Progenitor cell of endocrine pancreas (in vitro differentiated cells): ENCODE results near the gene DENND4C. TPM values are rescaled to one million over a fixed set of nuclear protein-coding genes. Genes with fewer than 3 reads are reported as not detected.
A peak's percentile ranks its signal among the peaks of the same experiment; 100 is the strongest.
"Not testable (repeated sequence)": the region's sequence is repeated elsewhere in the genome, so short reads cannot be mapped to it uniquely, and the experiment has no call there.

ENCODE experiments used
- DNase-seq: peaks from one replicate; pipeline ENCODE4 v3.0.0; 2021; ENCODE audit warnings: low spot score; ENCODE audit not compliant: unreplicated experiment
- H3K27ac Mint-ChIP-seq: 2 replicates; pipeline ENCODE4 v1.8.0; 2021; ENCODE audit warnings: mild to moderate bottlenecking, moderate library complexity, mixed read lengths
- H3K27me3 Mint-ChIP-seq: 2 replicates; pipeline ENCODE4 v1.8.0; 2021; ENCODE audit warnings: mixed read lengths
- H3K36me3 Mint-ChIP-seq: 2 replicates; pipeline ENCODE4 v1.8.0; 2022; ENCODE audit warnings: mixed read lengths; ENCODE audit not compliant: insufficient read depth
- H3K4me1 Mint-ChIP-seq: 2 replicates; pipeline ENCODE4 v1.8.0; 2021; ENCODE audit warnings: low read depth, mixed read lengths
- H3K4me3 Mint-ChIP-seq: 2 replicates; pipeline ENCODE4 v1.8.0; 2021; ENCODE audit warnings: low read depth, mild to moderate bottlenecking, moderate library complexity, mixed read lengths
- H3K9me3 Mint-ChIP-seq: 2 replicates; pipeline ENCODE4 v1.8.0; 2021; ENCODE audit warnings: low read depth, mixed read lengths
- total RNA-seq: library from RNA; stranded (reverse); gene quantifications from 2 replicates; pipeline ENCODE4 v1.2.1, GENCODE V29; 2021
- TF ChIP-seq, protein P1 (sequence below): fragments of 200-600 bp; sonication (generic); IDR thresholded peaks from one replicate; pipeline ENCODE4 v1.5.0; 2021; ENCODE audit warnings: antibody characterized with exemption, mild to moderate bottlenecking; ENCODE audit not compliant: unreplicated experiment

Gene DENND4C
- total RNA-seq, 1 donor from 2014 or later: 60.4 TPM

DNA sequence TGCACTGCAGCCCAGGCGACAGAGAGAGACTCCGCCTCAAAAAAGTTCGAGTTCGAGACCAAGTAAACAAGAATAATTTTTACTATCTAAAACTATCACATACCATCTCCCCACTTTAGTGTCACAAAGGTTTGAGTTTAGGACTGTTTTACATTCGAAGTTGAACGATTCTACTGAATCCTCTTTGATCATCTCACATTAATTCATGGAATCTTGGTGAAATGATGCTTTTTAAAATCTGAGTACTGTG lies 150.3 kb downstream of the DENND4C start:
- DNase-seq: no peak
- Mint-ChIP-seq H3K36me3 (peaks cover 29% of the 10 kb centered on the region), H3K4me1 (peaks cover 22% of the 10 kb centered on the region), H3K9me3 (no peaks in the 10 kb centered on the region), H3K27me3 (no peaks in the 10 kb centered on the region), H3K27ac (peak overlapping the region; percentile 100), H3K4me3 (peak overlapping the region; percentile 100)
- TF ChIP-seq, protein P1, sequence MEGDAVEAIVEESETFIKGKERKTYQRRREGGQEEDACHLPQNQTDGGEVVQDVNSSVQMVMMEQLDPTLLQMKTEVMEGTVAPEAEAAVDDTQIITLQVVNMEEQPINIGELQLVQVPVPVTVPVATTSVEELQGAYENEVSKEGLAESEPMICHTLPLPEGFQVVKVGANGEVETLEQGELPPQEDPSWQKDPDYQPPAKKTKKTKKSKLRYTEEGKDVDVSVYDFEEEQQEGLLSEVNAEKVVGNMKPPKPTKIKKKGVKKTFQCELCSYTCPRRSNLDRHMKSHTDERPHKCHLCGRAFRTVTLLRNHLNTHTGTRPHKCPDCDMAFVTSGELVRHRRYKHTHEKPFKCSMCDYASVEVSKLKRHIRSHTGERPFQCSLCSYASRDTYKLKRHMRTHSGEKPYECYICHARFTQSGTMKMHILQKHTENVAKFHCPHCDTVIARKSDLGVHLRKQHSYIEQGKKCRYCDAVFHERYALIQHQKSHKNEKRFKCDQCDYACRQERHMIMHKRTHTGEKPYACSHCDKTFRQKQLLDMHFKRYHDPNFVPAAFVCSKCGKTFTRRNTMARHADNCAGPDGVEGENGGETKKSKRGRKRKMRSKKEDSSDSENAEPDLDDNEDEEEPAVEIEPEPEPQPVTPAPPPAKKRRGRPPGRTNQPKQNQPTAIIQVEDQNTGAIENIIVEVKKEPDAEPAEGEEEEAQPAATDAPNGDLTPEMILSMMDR: no peak

DNA sequence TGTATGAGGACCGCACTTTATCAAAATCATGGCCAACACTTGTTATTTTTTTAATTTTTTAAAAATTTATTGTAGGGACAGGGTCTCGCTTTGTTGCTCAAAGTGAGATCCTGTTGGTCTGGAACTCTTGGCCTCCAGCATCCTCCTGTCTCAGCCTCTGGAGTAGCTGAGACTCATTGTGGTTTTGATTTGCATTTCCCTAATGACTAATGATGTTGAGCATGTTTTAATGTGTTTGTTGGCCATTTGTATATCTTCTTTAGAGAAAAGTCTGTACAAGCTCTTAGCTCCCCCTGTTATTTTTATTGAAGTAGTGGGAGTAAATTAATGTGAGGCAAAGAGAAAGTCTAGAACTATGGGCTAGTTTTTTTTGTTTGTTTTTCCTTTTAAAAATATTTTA lies 151.2 kb downstream of the DENND4C start:
- Mint-ChIP-seq H3K36me3 (peaks cover 22% of the 10 kb centered on the region), H3K9me3 (no peaks in the 10 kb centered on the region), H3K27me3 (no peaks in the 10 kb centered on the region), H3K4me1 (peaks cover 22% of the 10 kb centered on the region), H3K27ac (no peak overlapping the region), H3K4me3 (peak overlapping the region; percentile 100)
- DNase-seq: no peak
- TF ChIP-seq, protein P1: no peak

DNA sequence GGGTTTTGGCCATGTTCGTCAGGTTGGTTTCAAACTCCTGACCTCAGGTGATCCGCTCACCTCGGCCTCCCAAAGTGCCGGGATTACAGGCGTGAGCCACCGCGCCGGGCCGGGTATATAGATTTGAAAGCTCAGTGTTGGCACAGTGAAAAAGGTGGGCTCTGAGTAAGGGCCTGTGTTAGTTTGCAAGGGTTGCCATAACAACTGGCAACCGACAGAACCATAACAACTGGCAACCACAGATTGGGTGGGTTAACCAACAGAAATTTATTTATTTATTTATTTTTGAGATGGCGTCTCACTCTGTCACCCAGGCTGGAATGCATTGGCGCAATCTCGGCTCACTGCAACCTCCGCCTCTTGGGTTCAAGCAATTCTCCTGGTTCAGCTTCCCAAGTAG lies 154.7 kb downstream of the DENND4C start:
- not testable (repeated sequence) for DNase-seq, H3K4me1 Mint-ChIP-seq, H3K27ac Mint-ChIP-seq

GRCh38 chr9:19385786-19386501 lies 155.5 kb downstream of the DENND4C start:
- Mint-ChIP-seq H3K36me3 (no peaks in the 10 kb centered on the region), H3K27ac (no peak overlapping the region), H3K4me3 (no peak overlapping the region), H3K27me3 (no peaks in the 10 kb centered on the region), H3K4me1 (peaks cover 2% of the 10 kb centered on the region), H3K9me3 (peaks cover 5% of the 10 kb centered on the region)
- no peak for DNase-seq
- TF ChIP-seq, protein P1: no peak

More for the DNA sequence above, 154.7 kb downstream of the DENND4C start:
- not testable (repeated sequence) for H3K9me3 Mint-ChIP-seq, H3K27me3 Mint-ChIP-seq, H3K4me3 Mint-ChIP-seq, H3K36me3 Mint-ChIP-seq

DNA sequence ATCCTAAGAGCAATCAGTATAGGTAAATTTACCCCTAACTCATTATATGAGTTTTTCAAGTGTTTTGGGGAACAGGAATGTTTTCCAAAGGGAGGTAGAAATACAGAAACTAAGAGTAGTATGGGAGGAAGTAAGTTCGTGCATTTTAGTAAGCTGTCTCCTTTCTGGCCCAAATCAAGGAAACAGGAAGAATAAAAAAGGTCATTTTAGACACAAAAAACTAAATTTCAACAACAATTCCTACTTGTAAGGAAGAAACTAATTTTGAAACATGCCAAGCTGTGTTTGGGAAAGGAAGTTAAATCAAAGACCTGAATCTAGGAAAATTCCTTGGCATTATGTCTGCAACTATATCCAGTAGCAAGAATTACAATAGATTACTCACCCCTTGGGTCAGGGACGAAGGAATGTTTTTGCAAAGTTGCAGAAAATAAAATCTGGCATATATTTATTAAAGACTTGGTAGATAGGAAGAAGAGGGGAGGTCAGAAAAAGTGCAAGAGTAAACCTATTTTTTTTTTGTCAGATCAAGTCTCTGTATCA lies 156.1 kb downstream of the DENND4C start:
- TF ChIP-seq, protein P1: no peak
- DNase-seq: no peak
- no peaks in the 10 kb centered on the region for H3K36me3 Mint-ChIP-seq
- no peak overlapping the region for H3K27ac Mint-ChIP-seq
- H3K9me3 Mint-ChIP-seq: peaks cover 5% of the 10 kb centered on the region
- H3K4me3 Mint-ChIP-seq: no peak overlapping the region
- no peaks in the 10 kb centered on the region for H3K27me3 Mint-ChIP-seq
- H3K4me1 Mint-ChIP-seq: no peaks in the 10 kb centered on the region

GRCh38 chr9:19387317-19387716 lies 156.8 kb downstream of the DENND4C start:
- no peak for DNase-seq
- no peaks in the 10 kb centered on the region for H3K27me3 Mint-ChIP-seq
- no peak overlapping the region for H3K4me3 Mint-ChIP-seq
- TF ChIP-seq, protein P1: no peak
- H3K4me1 Mint-ChIP-seq: no peaks in the 10 kb centered on the region
- peak overlapping the region; percentile 31 for H3K27ac Mint-ChIP-seq
- no peaks in the 10 kb centered on the region for H3K36me3 Mint-ChIP-seq
- H3K9me3 Mint-ChIP-seq: peaks cover 5% of the 10 kb centered on the region

DNA sequence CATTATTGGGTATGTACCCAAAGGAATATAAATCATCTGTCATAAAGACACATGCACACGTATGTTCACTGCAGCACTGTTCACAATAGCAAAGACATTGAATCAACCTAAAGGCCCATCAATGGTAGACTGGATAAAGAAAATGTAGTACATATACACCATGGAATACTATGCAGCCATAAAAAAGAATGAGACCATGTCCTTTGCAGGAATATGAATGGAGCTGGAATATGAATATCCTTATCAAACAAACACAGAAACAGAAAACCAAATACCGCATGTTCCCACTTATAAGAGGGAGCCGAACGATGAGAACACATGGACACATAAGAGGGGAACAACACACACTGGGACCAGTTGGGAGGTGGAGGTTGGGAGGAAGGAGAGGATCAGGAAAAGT lies 159.0 kb downstream of the DENND4C start:
- H3K4me3 Mint-ChIP-seq, H3K27me3 Mint-ChIP-seq, DNase-seq, H3K36me3 Mint-ChIP-seq, H3K9me3 Mint-ChIP-seq, H3K4me1 Mint-ChIP-seq, H3K27ac Mint-ChIP-seq: not testable (repeated sequence)
